SK-N-SH (cell line): ENCODE results near the gene KLHL26. TPM values are rescaled to one million over a fixed set of nuclear protein-coding genes. Genes with fewer than 3 reads are reported as not detected.
A peak's percentile ranks its signal among the peaks of the same experiment; 100 is the strongest.

Experiments
- CTCF ChIA-PET: fragments of 300-600, 350-600 bp; formaldehyde crosslinking; extraction: SDS; loops from one replicate; lab custom pipeline; 2021; lab: Yijun Ruan, JAX
- POLR2A ChIA-PET: fragments of 350-600 bp; sonication (Branson Sonifier 250); formaldehyde crosslinking; extraction: SDS; loops from one replicate; lab custom pipeline; 2020; ENCODE audit warnings: antibody characterized with exemption, inconsistent platforms; lab: Yijun Ruan, JAX
- DNase-seq: peaks from one replicate; pipeline ENCODE4 v3.0.0; 2012
- H2AFZ ChIP-seq: fragments of 200-600 bp; sonication (generic); 2 replicates; pipeline ENCODE4 v1.8.1; 2016; ENCODE audit warnings: antibody characterized with exemption, mild to moderate bottlenecking, low read depth
- H3F3A ChIP-seq: fragments of 200-600 bp; sonication (generic); replicated peaks from 2 replicates; pipeline ENCODE3; 2016; ENCODE audit warnings: antibody characterized with exemption, mild to moderate bottlenecking; ENCODE audit not compliant: insufficient read depth
- H3K27ac ChIP-seq, 2 experiments: fragments of 200-500 bp in 1 of 2; fragments of 200-600 bp in 1 of 2; sonication (Bioruptor generic) in 1 of 2; sonication (generic), shearing (Covaris generic) in 1 of 2; 2 replicates each; pipeline versions ENCODE4 v1.5.1 to v1.6.1; 2014 to 2016; ENCODE audit warnings: low read depth in 2 of 2, inconsistent platforms in 1 of 2, low read length in 1 of 2, mild to moderate bottlenecking in 1 of 2, mixed read lengths in 1 of 2
- H3K27me3 ChIP-seq: fragments of 200-600 bp; sonication (generic), shearing (Covaris generic); 2 replicates; pipeline ENCODE4 v1.6.1; 2016; ENCODE audit warnings: mixed run types; ENCODE audit not compliant: insufficient read depth
- H3K36me3 ChIP-seq, 2 experiments: fragments of 200-500 bp in 1 of 2; fragments of 200-600 bp in 1 of 2; sonication (Bioruptor generic) in 1 of 2; sonication (generic) in 1 of 2; replicated peaks in 1 of 2; 2 replicates each; pipeline versions ENCODE3 to v1.5.1; 2014 to 2016; ENCODE audit warnings: low read length in 1 of 2, mild to moderate bottlenecking in 1 of 2; ENCODE audit not compliant: insufficient read depth in 2 of 2, control insufficient read depth in 1 of 2
- H3K4me1 ChIP-seq, 2 experiments: fragments of 200-500 bp in 1 of 2; fragments of 200-600 bp in 1 of 2; sonication (Bioruptor generic) in 1 of 2; sonication (generic), shearing (Covaris generic) in 1 of 2; 2 replicates each; pipeline versions ENCODE4 v1.5.1 to v1.6.1; 2014 to 2016; ENCODE audit warnings: low read depth in 1 of 2, low read length in 1 of 2, mixed run types in 1 of 2; ENCODE audit not compliant: insufficient read depth in 2 of 2, control insufficient read depth in 1 of 2
- H3K4me2 ChIP-seq: fragments of 200-600 bp; sonication (generic), shearing (Covaris generic); 2 replicates; pipeline ENCODE4 v1.6.1; 2017; ENCODE audit warnings: mixed run types
- H3K4me3 ChIP-seq, 2 experiments: fragments of 200-500 bp in 1 of 2; fragments of 200-600 bp in 1 of 2; sonication (Bioruptor generic) in 1 of 2; sonication (generic), shearing (Covaris generic) in 1 of 2; 2 replicates each; pipeline versions ENCODE4 v1.5.1 to v1.8.1; 2014 to 2016; ENCODE audit warnings: low read depth in 2 of 2, inconsistent platforms in 1 of 2, low read length in 1 of 2, mild to moderate bottlenecking in 1 of 2, mixed read lengths in 1 of 2, moderate library complexity in 1 of 2
- H3K79me2 ChIP-seq: fragments of 200-600 bp; sonication (generic); 2 replicates; pipeline ENCODE4 v1.8.1; 2017; ENCODE audit warnings: mild to moderate bottlenecking; ENCODE audit not compliant: insufficient read depth
- H3K9ac ChIP-seq: fragments of 200-600 bp; sonication (generic); 2 replicates; pipeline ENCODE4 v1.6.1; 2017; ENCODE audit warnings: mixed run types
- H3K9me2 ChIP-seq: fragments of 200-600 bp; sonication (generic); 2 replicates; pipeline ENCODE4 v1.6.1; 2017; ENCODE audit warnings: mixed run types
- H3K9me3 ChIP-seq: fragments of 200-600 bp; sonication (generic); 2 replicates; pipeline ENCODE4 v1.6.1; 2017; ENCODE audit warnings: mixed run types, mild to moderate bottlenecking, moderate library complexity
- H4K20me1 ChIP-seq: fragments of 200-600 bp; sonication (generic); 2 replicates; pipeline ENCODE4 v1.6.1; 2017; ENCODE audit warnings: mild to moderate bottlenecking, mixed run types; ENCODE audit not compliant: insufficient read depth
- FOXJ3 ChIP-seq: sonication (generic); formaldehyde crosslinking; IDR thresholded peaks from 2 replicates; pipeline ENCODE4 v1.5.1; 2020; ENCODE audit warnings: mild to moderate bottlenecking, missing genetic modification reagents
- JUND ChIP-seq: IDR thresholded peaks from 2 replicates; pipeline ENCODE4 v1.4.0; 2012
- NFIC ChIP-seq: IDR thresholded peaks from 2 replicates; pipeline ENCODE4 v1.4.0; 2012; ENCODE audit warnings: borderline replicate concordance
- RAD21 ChIP-seq: IDR thresholded peaks from 2 replicates; pipeline ENCODE4 v1.6.1; 2012; ENCODE audit warnings: mild to moderate bottlenecking, low read length
- RFX5 ChIP-seq: IDR thresholded peaks from 2 replicates; pipeline ENCODE4 v1.6.1; 2012; ENCODE audit warnings: mild to moderate bottlenecking, improper control_type of control experiment, low read length
- TEAD4 ChIP-seq: IDR thresholded peaks from 2 replicates; pipeline ENCODE4 v1.4.0; 2012; ENCODE audit warnings: mild to moderate bottlenecking, borderline replicate concordance; ENCODE audit not compliant: insufficient read depth
- WGBS: methylation state at CpG from one replicate; pipeline ENCODE4 v1.1.6; 2017; ENCODE audit warnings: low lambda C conversion rate; 5-methylcytosine and 5-hydroxymethylcytosine counted together
- polyA plus RNA-seq, 3 experiments: library from polyadenylated mRNA; depleted of rRNA; stranded (reverse); fragments of >200 nt; gene quantifications; 2 replicates each; pipeline ENCODE4 v1.2.3, GENCODE V29; 2012
- TF ChIP-seq, protein P1 (sequence below): fragments of 150-350 bp; IDR thresholded peaks from 2 replicates; pipeline ENCODE4 v1.6.1; 2017; ENCODE audit warnings: antibody characterized with exemption, low read length, low read depth, borderline replicate concordance
- TF ChIP-seq, protein P2 (sequence below): IDR thresholded peaks from 2 replicates; pipeline ENCODE4 v1.4.0; 2012; ENCODE audit warnings: low read depth, borderline replicate concordance
- TF ChIP-seq, protein P3 (sequence below): IDR thresholded peaks from 2 replicates; pipeline ENCODE4 v1.4.0; 2012; ENCODE audit warnings: low read depth
- TF ChIP-seq, protein P4 (sequence below): IDR thresholded peaks from 2 replicates; pipeline ENCODE4; 2012
- TF ChIP-seq, protein P5 (sequence below): fragments of 150-350 bp; IDR thresholded peaks from 2 replicates; pipeline ENCODE4 v1.6.1; 2016; ENCODE audit warnings: mild to moderate bottlenecking, low read depth, low read length

KLHL26 gene
- polyA plus RNA-seq, 1 of the 3 experiments (the other 2 are of a cell fraction) = 4.6 TPM

DNA sequence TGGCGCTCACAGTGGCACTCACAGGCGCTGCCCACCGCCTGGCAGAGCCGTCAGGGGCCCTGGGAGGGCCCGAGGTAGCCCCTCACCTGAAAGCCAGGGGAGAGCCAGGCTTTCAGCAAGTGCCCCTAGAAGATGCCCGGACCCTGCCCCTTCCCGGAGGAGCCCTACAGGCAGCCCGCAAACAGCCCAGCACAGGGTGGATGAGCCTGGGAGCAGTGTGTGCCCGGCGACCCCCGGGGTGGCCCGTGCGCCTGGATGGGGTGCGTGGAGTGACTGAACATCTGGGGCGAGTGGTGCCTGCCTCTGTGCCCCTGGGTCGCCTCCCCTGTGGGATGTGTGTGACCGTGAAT is 31.7 kb upstream of the KLHL26 start (continued):
- TF ChIP-seq, protein P1, sequence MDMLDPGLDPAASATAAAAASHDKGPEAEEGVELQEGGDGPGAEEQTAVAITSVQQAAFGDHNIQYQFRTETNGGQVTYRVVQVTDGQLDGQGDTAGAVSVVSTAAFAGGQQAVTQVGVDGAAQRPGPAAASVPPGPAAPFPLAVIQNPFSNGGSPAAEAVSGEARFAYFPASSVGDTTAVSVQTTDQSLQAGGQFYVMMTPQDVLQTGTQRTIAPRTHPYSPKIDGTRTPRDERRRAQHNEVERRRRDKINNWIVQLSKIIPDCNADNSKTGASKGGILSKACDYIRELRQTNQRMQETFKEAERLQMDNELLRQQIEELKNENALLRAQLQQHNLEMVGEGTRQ = no peak
- TF ChIP-seq, protein P2, sequence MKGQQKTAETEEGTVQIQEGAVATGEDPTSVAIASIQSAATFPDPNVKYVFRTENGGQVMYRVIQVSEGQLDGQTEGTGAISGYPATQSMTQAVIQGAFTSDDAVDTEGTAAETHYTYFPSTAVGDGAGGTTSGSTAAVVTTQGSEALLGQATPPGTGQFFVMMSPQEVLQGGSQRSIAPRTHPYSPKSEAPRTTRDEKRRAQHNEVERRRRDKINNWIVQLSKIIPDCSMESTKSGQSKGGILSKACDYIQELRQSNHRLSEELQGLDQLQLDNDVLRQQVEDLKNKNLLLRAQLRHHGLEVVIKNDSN = no peak
- TF ChIP-seq TEAD4 (no peak), RAD21 (no peak)
- TF ChIP-seq, protein P3, sequence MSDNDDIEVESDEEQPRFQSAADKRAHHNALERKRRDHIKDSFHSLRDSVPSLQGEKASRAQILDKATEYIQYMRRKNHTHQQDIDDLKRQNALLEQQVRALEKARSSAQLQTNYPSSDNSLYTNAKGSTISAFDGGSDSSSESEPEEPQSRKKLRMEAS = no peak

DNA sequence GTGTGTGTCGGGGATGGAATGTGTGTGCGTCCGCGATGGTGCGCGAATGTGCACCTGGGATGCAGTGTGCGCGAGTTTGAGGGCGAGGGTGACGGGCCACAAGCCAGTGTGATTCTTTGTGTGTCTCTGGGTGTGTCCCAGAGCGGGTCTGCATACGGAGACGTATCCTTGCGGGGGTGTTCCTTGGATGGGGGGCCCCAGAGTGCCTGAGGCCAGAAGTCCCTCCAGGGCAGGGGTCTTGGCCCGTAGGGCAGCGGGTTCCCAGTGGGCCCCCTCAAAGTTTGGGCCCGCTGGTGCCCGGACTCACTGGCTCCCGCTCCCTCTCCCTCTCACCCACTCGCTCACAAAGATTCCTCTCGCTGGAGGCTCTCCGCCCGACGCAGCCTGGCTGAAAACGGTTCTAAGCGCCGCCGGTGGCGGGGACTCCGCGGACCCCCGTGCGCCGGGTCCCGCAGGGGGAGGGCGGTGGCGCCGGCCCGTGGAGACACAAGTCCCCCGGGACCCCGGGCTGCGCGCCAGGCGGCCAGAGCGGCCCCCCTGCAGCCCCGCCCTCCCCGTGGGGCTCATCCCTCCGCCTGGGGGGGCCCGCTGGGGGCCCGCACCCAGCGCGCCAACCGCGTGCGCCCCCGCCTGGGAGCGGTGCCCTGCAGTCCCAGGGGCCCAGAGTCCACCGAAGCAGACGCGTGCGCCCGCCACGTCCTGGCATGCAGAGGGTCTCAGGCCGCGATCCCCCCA is 31.1 kb upstream of the KLHL26 start:
- 18% methylated on average over 8 of the region's 65 CpGs for WGBS
- H3K4me2 ChIP-seq = no peak overlapping the region
- no peaks in the 10 kb centered on the region for H3K9me2 ChIP-seq
- no peak for TF ChIP-seq FOXJ3 (CRISPR knock-in tag)
- no peaks in the 10 kb centered on the region for H3K9me3 ChIP-seq
- peak; percentile 49 for DNase-seq
- ChIA-PET POLR2A (no interaction called here), CTCF (interaction anchor here (1.8 to 2.8 kb wide), 4 partner anchors 11 to 261 kb away, joined by 6 to 19 read pairs (median 8); no protein-coding TSS in a partner anchor)
- no peak overlapping the region for H3K9ac ChIP-seq
- H2AFZ ChIP-seq = no peak overlapping the region
- H3K4me3 ChIP-seq = no peak overlapping the region
- H3K4me1 ChIP-seq = peaks cover 0 to under 1% of the 10 kb centered on the region in 2 experiments; a peak in 1 of 4 replicates
- H3F3A ChIP-seq = peaks cover 27% of the 10 kb centered on the region
- H4K20me1 ChIP-seq = no peaks in the 10 kb centered on the region
- no peaks in the 10 kb centered on the region for H3K36me3 ChIP-seq
- H3K79me2 ChIP-seq = no peaks in the 10 kb centered on the region
- no peak overlapping the region for H3K27ac ChIP-seq
- H3K27me3 ChIP-seq = peaks cover 53% of the 10 kb centered on the region

DNA sequence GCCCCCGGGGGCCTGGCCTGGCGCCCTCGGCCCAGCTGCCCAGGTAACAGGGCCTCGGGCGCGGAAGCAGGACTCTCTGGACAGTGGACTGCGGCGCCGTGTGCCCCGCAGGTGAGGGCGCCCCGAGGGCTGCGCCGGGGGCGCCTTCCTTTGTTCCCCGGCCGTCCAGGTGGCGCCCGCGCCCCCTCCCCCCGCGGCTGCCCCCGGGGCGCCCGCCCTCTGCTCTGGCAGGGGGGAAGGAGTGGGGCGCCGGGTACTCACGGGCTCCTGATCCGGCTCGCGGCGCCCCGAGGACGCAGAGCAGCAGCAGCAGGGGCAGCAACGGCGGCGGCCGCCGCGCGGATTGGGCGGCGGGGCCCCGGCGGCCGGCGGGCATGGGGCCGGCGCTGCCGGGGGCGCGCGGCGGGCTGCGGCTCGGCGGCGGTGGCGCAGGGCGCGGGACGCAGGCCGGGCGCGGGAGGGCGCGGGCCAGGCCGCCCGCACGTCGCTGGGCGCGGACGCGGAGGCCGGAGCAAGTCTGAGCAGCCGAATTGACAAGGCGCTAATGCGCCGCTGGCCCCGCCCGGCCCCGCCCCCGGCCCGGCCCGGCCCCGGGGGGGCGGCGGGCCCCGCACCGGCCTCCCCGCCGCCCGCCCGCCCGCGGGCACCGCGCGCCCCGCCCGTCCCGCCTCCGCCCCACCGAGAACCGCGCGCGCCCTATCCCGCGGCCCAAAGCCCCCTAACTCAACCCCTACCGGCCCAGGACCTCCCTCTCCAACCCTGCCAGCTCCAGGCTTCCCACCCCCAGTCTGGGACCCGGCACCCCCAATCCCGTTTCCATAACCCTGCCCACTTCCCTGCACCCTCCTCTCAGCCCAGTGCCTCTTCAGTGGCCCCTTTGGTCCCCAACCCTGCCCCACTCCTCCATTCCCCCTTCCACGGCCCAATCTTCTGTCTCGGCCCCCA is 30.3 kb upstream of the KLHL26 start, which contains the start of gene CRLF1:
Gene CRLF1 (minus strand): TSS at position 519 of the 945 bp plus-strand sequence. CDS start 143 bp downstream, at position 376.
- Histone ChIP-seq H3K9ac (no peak within 1 kb of the TSS), H3K9me2 (no peaks in the 10 kb centered on the region), H3F3A (peaks cover 27% of the 10 kb centered on the region), H3K4me3 (peak within 1 kb of the TSS in 1 of 2 experiments; percentile 35; a peak in 3 of 4 replicates), H3K27me3 (peaks cover 60% of the 10 kb centered on the region), H3K27ac (no peak within 1 kb of the TSS), H3K4me2 (peak within 1 kb of the TSS; percentile 66; the same call in 1 of the 2 replicates), H3K36me3 (no peaks in the 10 kb centered on the region), H3K4me1 (peaks cover 6 to 7% of the 10 kb centered on the region in 2 experiments; a peak in 2 of 4 replicates), H3K9me3 (no peaks in the 10 kb centered on the region), H4K20me1 (no peaks in the 10 kb centered on the region), H3K79me2 (no peaks in the 10 kb centered on the region), H2AFZ (no peak within 1 kb of the TSS)
- ChIA-PET POLR2A (no interaction called here), CTCF (interaction anchor here (1.0 to 1.8 kb wide), 4 partner anchors 12 to 240 kb away, joined by 3 to 6 read pairs (median 4); no protein-coding TSS in a partner anchor)
- peak; percentile 71 for DNase-seq
- WGBS = 3% methylated on average over 12 of the region's 116 CpGs
- TF ChIP-seq, protein P2 = no peak
- TF ChIP-seq, protein P4, sequence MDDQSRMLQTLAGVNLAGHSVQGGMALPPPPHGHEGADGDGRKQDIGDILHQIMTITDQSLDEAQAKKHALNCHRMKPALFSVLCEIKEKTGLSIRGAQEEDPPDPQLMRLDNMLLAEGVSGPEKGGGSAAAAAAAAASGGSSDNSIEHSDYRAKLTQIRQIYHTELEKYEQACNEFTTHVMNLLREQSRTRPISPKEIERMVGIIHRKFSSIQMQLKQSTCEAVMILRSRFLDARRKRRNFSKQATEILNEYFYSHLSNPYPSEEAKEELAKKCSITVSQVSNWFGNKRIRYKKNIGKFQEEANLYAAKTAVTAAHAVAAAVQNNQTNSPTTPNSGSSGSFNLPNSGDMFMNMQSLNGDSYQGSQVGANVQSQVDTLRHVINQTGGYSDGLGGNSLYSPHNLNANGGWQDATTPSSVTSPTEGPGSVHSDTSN = no peak
- TF ChIP-seq, protein P3 = no peak
- TF ChIP-seq TEAD4 (no peak), JUND (no peak), RFX5 (no peak), NFIC (no peak)
- TF ChIP-seq, protein P5, sequence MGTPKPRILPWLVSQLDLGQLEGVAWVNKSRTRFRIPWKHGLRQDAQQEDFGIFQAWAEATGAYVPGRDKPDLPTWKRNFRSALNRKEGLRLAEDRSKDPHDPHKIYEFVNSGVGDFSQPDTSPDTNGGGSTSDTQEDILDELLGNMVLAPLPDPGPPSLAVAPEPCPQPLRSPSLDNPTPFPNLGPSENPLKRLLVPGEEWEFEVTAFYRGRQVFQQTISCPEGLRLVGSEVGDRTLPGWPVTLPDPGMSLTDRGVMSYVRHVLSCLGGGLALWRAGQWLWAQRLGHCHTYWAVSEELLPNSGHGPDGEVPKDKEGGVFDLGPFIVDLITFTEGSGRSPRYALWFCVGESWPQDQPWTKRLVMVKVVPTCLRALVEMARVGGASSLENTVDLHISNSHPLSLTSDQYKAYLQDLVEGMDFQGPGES = no peak
